HS-5 (cell line): ENCODE results near the gene SEC31B.

Experiments used
- DNase-seq: peaks from one replicate; pipeline ENCODE4 v3.0.0-alpha.2; 2012; ENCODE audit warnings: low read depth

SEC31B gene, protein sequence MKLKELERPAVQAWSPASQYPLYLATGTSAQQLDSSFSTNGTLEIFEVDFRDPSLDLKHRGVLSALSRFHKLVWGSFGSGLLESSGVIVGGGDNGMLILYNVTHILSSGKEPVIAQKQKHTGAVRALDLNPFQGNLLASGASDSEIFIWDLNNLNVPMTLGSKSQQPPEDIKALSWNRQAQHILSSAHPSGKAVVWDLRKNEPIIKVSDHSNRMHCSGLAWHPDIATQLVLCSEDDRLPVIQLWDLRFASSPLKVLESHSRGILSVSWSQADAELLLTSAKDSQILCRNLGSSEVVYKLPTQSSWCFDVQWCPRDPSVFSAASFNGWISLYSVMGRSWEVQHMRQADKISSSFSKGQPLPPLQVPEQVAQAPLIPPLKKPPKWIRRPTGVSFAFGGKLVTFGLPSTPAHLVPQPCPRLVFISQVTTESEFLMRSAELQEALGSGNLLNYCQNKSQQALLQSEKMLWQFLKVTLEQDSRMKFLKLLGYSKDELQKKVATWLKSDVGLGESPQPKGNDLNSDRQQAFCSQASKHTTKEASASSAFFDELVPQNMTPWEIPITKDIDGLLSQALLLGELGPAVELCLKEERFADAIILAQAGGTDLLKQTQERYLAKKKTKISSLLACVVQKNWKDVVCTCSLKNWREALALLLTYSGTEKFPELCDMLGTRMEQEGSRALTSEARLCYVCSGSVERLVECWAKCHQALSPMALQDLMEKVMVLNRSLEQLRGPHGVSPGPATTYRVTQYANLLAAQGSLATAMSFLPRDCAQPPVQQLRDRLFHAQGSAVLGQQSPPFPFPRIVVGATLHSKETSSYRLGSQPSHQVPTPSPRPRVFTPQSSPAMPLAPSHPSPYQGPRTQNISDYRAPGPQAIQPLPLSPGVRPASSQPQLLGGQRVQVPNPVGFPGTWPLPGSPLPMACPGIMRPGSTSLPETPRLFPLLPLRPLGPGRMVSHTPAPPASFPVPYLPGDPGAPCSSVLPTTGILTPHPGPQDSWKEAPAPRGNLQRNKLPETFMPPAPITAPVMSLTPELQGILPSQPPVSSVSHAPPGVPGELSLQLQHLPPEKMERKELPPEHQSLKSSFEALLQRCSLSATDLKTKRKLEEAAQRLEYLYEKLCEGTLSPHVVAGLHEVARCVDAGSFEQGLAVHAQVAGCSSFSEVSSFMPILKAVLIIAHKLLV

DNA sequence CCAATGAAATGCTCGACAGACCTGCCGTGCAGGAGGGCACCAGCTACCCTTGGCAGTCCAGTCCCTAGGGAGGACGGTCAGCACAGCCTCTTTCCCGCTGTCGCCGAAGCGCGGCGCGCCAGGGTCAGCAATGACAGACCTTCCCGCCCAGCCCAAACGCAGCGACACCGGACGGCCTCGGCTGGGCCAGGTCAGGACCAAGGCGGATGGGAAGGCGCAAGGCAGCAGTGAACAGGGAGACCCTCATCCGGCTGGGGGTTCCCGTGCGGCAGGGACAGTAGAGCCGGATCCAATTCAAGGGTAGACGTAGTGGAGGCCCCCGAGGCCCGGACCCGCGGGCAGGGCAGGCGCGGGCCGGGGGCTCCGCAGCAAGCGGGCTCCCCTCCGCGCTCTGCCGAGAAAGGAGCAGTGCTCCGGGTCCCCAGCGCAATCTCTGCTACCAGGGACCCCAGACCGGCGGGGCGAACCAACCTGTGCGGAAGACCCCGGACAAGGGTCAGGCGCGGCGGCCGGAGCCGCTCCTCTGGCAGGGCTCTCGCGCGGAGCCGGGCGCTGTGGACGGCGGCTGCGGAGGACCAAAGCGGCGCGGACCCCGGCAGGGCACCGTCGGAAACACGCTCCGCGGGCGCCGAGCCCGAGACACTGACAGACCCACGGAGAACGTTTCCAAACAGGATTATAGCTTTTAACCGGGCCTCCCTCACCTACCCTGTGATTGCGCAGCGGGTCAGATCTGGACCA lies at the start of gene SEC31B:
Gene SEC31B, minus strand, starts transcription at position 551 of the 741 bp plus-strand sequence. CDS start 2,909 bp downstream, outside the sequence.
- DNase-seq: no peak

DNA sequence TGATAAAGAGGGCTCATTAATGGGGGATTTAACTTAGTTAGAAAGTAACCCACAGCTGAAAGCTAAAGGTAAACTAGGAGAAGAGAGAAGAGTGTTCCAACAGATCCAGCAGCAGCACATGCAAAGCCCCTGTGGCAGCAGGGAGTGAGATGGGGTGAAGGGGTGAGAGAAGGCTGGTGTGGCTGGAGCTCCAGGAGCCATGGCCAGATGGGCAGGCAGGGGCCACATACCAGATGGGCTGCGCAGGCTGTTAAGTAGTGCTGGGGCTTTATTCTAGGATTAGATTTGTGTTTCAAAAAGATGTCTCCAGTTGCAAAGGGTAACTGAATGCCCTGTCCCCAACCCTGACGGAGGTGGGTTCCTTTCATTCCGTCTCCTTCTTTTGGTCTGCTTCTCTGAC lies 49.3 kb upstream of the SEC31B start:
- DNase-seq: no peak

DNA sequence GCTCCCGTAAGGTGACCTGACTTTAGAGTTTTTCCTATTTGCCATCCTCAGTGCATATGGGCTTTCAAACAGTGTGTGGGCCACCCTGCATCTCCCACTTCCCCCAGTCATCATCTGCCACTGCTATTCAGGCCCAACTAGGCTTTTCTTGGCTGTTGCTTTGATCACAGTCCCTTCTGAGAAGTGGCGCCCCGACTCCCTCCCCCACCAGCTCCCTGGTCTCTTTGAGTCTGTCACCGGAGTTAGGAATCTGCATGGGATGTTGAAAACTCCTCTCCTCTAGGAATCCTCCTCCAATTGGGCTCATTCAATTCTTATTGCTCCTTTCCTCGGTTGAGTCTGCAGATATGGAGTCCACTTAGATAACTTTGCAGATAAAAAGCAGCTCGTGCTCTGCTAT lies 48.2 kb upstream of the SEC31B start:
- DNase-seq: no peak

- DNase-seq: no peak
Observed at GRCh38 chr10:100567249-100567648, 47.6 kb upstream of the SEC31B start.

DNA sequence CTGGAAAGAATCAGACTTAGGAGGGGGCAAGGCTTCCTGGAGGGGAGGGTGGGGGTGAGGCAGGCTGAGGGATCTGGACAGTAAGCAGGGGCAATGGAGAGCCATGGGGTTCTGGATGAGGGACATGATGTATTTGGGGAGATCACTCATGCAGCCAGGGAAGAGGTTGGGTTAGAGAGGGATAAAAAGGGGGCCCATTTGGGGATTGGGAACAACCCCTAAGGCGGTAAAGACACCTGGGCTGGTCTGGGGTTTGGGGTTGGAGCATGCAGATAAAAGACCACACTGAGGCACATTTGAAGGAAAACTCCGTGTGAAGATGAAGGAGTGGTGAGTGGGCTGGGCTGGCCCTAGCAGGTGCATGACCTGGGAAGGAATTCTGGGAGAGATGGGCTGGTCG lies 46.9 kb upstream of the SEC31B start:
- no peak for DNase-seq

GRCh38 chr10:100565206-100565985 lies 45.7 kb upstream of the SEC31B start:
- no peak for DNase-seq

- DNase-seq: peak; percentile 19
Observed at GRCh38 chr10:100562008-100562672, 42.5 kb upstream of the SEC31B start.

- DNase-seq: no peak
Observed at GRCh38 chr10:100561005-100561404, 41.3 kb upstream of the SEC31B start.

DNA sequence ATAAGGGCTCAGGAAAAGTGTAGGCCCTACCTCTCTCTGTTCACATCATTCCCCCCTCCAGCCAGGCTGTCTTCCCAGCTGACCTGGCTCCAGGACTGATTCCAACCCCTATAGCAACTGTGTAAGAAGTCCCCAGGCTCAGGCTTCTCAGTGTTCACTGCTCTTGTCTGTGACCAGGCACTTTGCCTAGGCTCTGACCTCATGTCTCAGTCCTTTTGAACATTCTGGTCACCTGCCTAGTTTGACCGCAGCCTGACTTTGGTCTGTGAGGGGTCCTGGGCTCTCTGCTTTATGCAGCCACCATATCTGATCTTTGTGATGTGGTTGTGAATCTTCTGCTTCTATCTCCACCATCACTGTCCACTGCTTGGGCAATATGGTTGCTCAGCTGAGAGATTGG lies 40.6 kb upstream of the SEC31B start:
- DNase-seq: no peak

- DNase-seq: no peak
Observed at GRCh38 chr10:100554902-100555301, 35.2 kb upstream of the SEC31B start.

GRCh38 chr10:100553929-100554328 lies 34.3 kb upstream of the SEC31B start:
- no peak for DNase-seq

DNA sequence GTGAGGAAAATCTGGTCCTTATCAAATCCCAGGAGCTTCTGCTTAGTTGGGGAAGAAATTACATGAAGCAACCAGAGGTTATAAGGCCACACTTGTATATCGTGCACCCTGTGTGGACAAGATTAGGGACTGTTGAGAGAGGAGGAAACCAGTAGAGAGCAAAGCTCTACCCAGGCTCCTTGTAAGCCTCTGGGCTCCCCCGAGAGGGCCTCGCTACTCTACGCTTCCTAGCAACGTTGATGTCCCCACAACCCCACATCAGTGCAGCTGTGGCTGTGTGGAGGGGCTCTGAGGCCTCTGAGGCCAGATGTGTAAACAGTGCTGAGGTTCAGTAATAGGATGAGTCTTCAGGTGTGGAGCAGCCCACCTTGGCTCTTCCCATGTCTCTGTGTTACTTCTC lies 32.1 kb upstream of the SEC31B start:
- no peak for DNase-seq

DNA sequence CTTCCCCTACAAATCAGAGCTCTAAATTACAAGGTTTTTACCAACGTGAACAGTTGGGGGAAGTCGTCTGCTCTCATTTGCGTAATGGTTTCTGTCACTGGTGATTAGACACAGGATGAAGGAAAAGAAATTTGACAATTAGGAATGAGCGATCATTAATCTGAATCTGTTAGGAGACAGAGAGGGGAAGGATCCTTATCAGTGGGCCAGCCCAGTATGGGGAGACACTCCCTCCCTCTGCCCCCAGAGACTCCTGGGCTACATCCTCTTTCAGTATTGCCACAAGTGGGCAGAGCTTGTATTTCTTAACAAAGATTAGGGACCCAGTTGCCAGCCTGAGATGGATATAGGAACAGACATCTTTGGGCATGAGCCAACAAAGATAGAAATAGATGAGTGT lies 31.5 kb upstream of the SEC31B start:
- DNase-seq: no peak

DNA sequence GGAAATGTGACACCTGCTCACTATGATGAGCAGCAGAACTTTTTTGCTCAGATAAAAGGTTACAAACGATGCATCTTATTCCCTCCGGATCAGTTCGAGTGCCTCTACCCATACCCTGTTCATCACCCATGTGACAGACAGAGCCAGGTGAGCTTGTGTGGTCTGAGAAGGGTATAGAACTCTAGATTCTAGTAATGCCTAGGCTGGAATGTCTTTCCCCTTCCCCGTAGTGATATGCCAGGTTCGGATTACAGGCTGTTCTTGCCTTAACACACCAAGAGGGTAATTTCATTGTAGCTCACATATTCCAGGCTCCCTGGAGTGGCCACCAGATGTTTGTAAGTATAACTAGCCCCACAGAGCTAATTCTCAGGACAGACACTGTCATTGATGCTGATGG lies 25.3 kb upstream of the SEC31B start:
- DNase-seq: no peak

- no peak for DNase-seq
Observed at GRCh38 chr10:100537475-100537874, 17.8 kb upstream of the SEC31B start.

DNA sequence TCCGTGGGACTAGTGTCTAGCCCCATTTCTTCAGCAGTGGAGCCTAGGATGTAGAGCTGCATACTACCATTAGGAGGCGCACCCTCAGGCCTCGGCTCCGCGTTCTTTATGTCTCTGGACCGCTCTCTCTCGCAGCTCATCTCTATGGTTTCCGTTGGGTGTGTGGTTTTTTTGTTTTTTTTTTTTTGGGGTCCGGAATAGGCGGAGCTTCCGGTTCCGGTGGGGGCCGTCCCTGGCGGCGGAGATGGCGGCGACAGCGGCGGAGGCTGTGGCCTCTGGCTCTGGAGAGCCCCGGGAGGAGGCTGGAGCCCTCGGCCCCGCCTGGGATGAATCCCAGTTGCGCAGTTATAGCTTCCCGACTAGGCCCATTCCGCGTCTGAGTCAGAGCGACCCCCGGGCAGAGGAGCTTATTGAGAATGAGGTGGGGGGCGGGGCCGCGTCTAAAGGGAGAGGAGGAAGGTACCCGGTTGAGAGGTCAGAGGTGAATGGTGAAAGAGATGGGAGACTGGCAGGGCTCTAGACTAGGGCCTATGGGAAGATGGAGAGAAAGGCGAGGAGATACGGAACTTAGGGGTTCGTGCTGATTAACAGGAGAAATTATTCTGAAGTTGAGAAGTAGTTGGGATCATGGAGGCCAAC lies 16.2 kb upstream of the SEC31B start, which contains the start of gene HIF1AN:
Gene HIF1AN, plus strand, starts transcription at position 229 of the 639 bp plus-strand sequence. Its CDS starts 16 bp downstream, at position 245.
- peak; percentile 84 for DNase-seq

DNA sequence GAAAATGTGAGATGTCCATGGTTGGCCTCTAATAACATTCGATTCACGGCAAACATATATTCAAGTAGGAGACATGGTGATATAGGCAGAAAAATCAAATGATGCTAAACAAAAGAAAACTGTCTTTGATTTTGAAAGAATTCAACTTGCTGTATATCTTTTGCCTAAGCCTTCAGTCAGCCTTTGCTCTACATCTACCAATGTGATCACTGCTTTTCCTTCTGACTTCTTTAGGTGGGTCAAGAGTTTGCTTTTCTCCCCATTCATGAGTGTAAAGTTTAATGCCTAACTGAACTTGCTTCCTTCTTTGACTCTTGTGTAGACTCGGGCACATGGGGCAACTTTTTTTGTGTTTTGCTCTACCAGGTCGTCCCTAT lies 15.7 kb upstream of the SEC31B start:
- DNase-seq: no peak

DNA sequence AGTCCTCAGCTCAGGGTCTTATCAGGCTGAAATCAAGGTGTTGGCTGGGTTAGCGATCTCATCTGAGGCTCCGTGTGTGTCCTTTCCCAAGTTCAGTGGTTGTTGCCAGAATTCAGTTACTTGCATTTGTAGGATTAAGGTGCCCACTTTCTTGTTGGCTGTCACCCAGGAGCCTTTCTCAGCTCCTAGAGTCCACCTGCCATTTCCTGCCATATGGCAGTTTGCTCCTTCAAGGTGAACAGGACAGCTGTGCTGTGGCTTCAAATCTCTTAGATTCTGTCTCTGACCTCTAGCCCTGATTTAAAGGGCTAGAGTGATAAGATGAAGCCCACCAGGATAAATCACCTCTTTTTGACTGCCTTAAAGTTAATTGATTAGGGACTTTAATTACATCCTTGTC lies 15.1 kb upstream of the SEC31B start:
- no peak for DNase-seq

DNA sequence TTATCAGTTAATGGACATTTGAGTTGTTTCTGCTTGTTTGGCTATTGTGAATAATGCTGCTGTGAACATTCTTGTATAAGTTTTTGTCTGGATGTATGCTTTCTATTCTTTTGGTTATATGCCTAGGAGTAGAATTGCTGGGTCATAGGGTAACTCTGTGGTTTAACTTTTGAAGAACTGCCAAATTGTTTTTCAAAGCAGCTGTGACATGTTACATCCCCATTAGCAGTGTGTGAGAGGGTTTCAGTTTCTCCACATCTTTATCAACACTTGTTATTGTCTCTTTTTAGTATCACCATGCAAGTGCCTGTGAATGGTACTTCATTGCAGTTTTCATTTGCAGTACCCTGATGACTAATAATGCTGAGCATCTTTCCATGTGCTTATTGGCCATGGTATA lies 12.1 kb upstream of the SEC31B start:
- no peak for DNase-seq
